Activated CD4-positive, alpha-beta T cell treated with anti-CD3 and anti-CD28 coated beads, Interleukin-2, amount 10 ng/mL, durations not matched to agents 24 days and 14 days (primary cell): ENCODE data around the gene PPDPF. TPM values are rescaled to one million over a fixed set of nuclear protein-coding genes. Genes with fewer than 3 reads are reported as not detected.
"Not testable (repeated sequence)": the region's sequence is repeated elsewhere in the genome, so short reads cannot be mapped to it uniquely, and the experiment has no call there.

ENCODE experiments used
- DNase-seq: peaks from one replicate; pipeline ENCODE4 v3.0.0; 2022
- H3K27ac Mint-ChIP-seq: one replicate; pipeline ENCODE4 v1.8.0; 2022; ENCODE audit warnings: mild to moderate bottlenecking, mixed read lengths
- H3K27me3 Mint-ChIP-seq: one replicate; pipeline ENCODE4 v1.8.0; 2022; ENCODE audit warnings: mixed read lengths
- H3K36me3 Mint-ChIP-seq: one replicate; pipeline ENCODE4 v1.8.0; 2022; ENCODE audit warnings: low read depth, mild to moderate bottlenecking, mixed read lengths
- H3K4me1 Mint-ChIP-seq: one replicate; pipeline ENCODE4 v1.8.0; 2021; ENCODE audit warnings: mixed read lengths
- H3K4me3 Mint-ChIP-seq: one replicate; pipeline ENCODE4 v1.8.0; 2022; ENCODE audit warnings: mild to moderate bottlenecking, moderate library complexity, mixed read lengths
- H3K9me3 Mint-ChIP-seq: one replicate; pipeline ENCODE4 v1.8.0; 2021; ENCODE audit warnings: mixed read lengths
- intact Hi-C: fragments of 100-400 bp; cut with micrococcal nuclease; formaldehyde crosslinking; loops from one replicate; pipeline ENCODE4 v1.15.1; 2023
- total RNA-seq: library from RNA; stranded (reverse); gene quantifications from 2 replicates; pipeline ENCODE4 v1.2.3, GENCODE V29; 2022

PPDPF gene
- total RNA-seq, 1 donor from 2014 or later: 130 TPM

GRCh38 chr20:63554361-63555278 lies 34.1 kb downstream of the PPDPF start:
- DNase-seq: no peak
- H3K9me3 Mint-ChIP-seq: no peaks in the 10 kb centered on the region
- H3K36me3 Mint-ChIP-seq: peaks cover 13% of the 10 kb centered on the region
- H3K4me1 Mint-ChIP-seq: peaks cover 12% of the 10 kb centered on the region
- peak overlapping the region; percentile 77 for H3K4me3 Mint-ChIP-seq
- intact Hi-C loops: no loop called here
- no peak overlapping the region for H3K27ac Mint-ChIP-seq
- peaks cover 9% of the 10 kb centered on the region for H3K27me3 Mint-ChIP-seq

- H3K27ac Mint-ChIP-seq: no peak overlapping the region
- no peak overlapping the region for H3K4me3 Mint-ChIP-seq
- intact Hi-C loops: no loop called here
- H3K27me3 Mint-ChIP-seq: peaks cover 5% of the 10 kb centered on the region
- H3K4me1 Mint-ChIP-seq: peaks cover 12% of the 10 kb centered on the region
- DNase-seq: no peak
- no peaks in the 10 kb centered on the region for H3K9me3 Mint-ChIP-seq
- peaks cover 18% of the 10 kb centered on the region for H3K36me3 Mint-ChIP-seq
These were observed 35.3 kb downstream of the PPDPF start for GRCh38 chr20:63555661-63556381.

GRCh38 chr20:63556873-63557478 lies 36.4 kb downstream of the PPDPF start:
- Mint-ChIP-seq H3K9me3 (no peaks in the 10 kb centered on the region), H3K4me1 (peaks cover 10% of the 10 kb centered on the region), H3K27ac (no peak overlapping the region), H3K36me3 (peaks cover 20% of the 10 kb centered on the region), H3K27me3 (no peaks in the 10 kb centered on the region), H3K4me3 (no peak overlapping the region)
- intact Hi-C loops: no loop called here
- DNase-seq: no peak

- peaks cover 20% of the 10 kb centered on the region for H3K36me3 Mint-ChIP-seq
- no peaks in the 10 kb centered on the region for H3K9me3 Mint-ChIP-seq
- DNase-seq: no peak
- no peak overlapping the region for H3K4me3 Mint-ChIP-seq
- intact Hi-C loops: no loop called here
- peaks cover 7% of the 10 kb centered on the region for H3K4me1 Mint-ChIP-seq
- H3K27ac Mint-ChIP-seq: no peak overlapping the region
- no peaks in the 10 kb centered on the region for H3K27me3 Mint-ChIP-seq
These were observed 36.9 kb downstream of the PPDPF start for GRCh38 chr20:63557481-63557891.

- Mint-ChIP-seq H3K36me3 (peaks cover 20% of the 10 kb centered on the region), H3K4me3 (no peak overlapping the region), H3K27ac (no peak overlapping the region), H3K4me1 (no peaks in the 10 kb centered on the region), H3K9me3 (no peaks in the 10 kb centered on the region), H3K27me3 (no peaks in the 10 kb centered on the region)
- no peak for DNase-seq
- intact Hi-C loops: no loop called here
These were observed 38.4 kb downstream of the PPDPF start for GRCh38 chr20:63558804-63559484.

- H3K4me3 Mint-ChIP-seq, H3K27me3 Mint-ChIP-seq, intact Hi-C loops, DNase-seq, H3K4me1 Mint-ChIP-seq, H3K9me3 Mint-ChIP-seq, H3K27ac Mint-ChIP-seq: not testable (repeated sequence)
- H3K36me3 Mint-ChIP-seq: peaks cover 21% of the 10 kb centered on the region
These were observed 39.1 kb downstream of the PPDPF start for GRCh38 chr20:63559485-63560332.

- intact Hi-C loops: no loop called here
- no peaks in the 10 kb centered on the region for H3K27me3 Mint-ChIP-seq
- peak overlapping the region; percentile 56 for H3K27ac Mint-ChIP-seq
- no peak overlapping the region for H3K4me3 Mint-ChIP-seq
- H3K36me3 Mint-ChIP-seq: peaks cover 21% of the 10 kb centered on the region
- H3K9me3 Mint-ChIP-seq: no peaks in the 10 kb centered on the region
- no peaks in the 10 kb centered on the region for H3K4me1 Mint-ChIP-seq
- no peak for DNase-seq
These were observed 39.8 kb downstream of the PPDPF start for GRCh38 chr20:63560333-63560805.

- H3K27ac Mint-ChIP-seq: no peak overlapping the region
- no peaks in the 10 kb centered on the region for H3K4me1 Mint-ChIP-seq
- no peak for DNase-seq
- peaks cover 27% of the 10 kb centered on the region for H3K36me3 Mint-ChIP-seq
- intact Hi-C loops: no loop called here
- H3K27me3 Mint-ChIP-seq: no peaks in the 10 kb centered on the region
- no peak overlapping the region for H3K4me3 Mint-ChIP-seq
- no peaks in the 10 kb centered on the region for H3K9me3 Mint-ChIP-seq
These were observed 40.5 kb downstream of the PPDPF start for GRCh38 chr20:63560856-63561609.

- Mint-ChIP-seq H3K27me3 (no peaks in the 10 kb centered on the region), H3K27ac (no peak overlapping the region), H3K4me3 (no peak overlapping the region), H3K36me3 (peaks cover 27% of the 10 kb centered on the region), H3K4me1 (no peaks in the 10 kb centered on the region), H3K9me3 (no peaks in the 10 kb centered on the region)
- intact Hi-C loops: no loop called here
- DNase-seq: no peak
These were observed 41.2 kb downstream of the PPDPF start for GRCh38 chr20:63561624-63562396.

GRCh38 chr20:63562461-63563224 lies 42.1 kb downstream of the PPDPF start:
- no peak for DNase-seq
- H3K27ac Mint-ChIP-seq: no peak overlapping the region
- H3K9me3 Mint-ChIP-seq: no peaks in the 10 kb centered on the region
- no peaks in the 10 kb centered on the region for H3K27me3 Mint-ChIP-seq
- peaks cover 4% of the 10 kb centered on the region for H3K4me1 Mint-ChIP-seq
- intact Hi-C loops: no loop called here
- peaks cover 22% of the 10 kb centered on the region for H3K36me3 Mint-ChIP-seq
- H3K4me3 Mint-ChIP-seq: no peak overlapping the region

- intact Hi-C loops: no loop called here
- Mint-ChIP-seq H3K9me3 (no peaks in the 10 kb centered on the region), H3K27me3 (no peaks in the 10 kb centered on the region), H3K4me3 (no peak overlapping the region), H3K36me3 (peaks cover 24% of the 10 kb centered on the region), H3K4me1 (peaks cover 10% of the 10 kb centered on the region), H3K27ac (no peak overlapping the region)
- DNase-seq: no peak
These were observed 42.8 kb downstream of the PPDPF start for GRCh38 chr20:63563225-63563935.
